Measurements from ENCODE around the gene CYP26B1. TPM values are rescaled to one million over a fixed set of nuclear protein-coding genes. Genes with fewer than 3 reads are reported as not detected.

CYP26B1 gene
- total and polyA plus RNA-seq, 12 donors: 0.88 to 8.3 (median 4.7) TPM

DNA sequence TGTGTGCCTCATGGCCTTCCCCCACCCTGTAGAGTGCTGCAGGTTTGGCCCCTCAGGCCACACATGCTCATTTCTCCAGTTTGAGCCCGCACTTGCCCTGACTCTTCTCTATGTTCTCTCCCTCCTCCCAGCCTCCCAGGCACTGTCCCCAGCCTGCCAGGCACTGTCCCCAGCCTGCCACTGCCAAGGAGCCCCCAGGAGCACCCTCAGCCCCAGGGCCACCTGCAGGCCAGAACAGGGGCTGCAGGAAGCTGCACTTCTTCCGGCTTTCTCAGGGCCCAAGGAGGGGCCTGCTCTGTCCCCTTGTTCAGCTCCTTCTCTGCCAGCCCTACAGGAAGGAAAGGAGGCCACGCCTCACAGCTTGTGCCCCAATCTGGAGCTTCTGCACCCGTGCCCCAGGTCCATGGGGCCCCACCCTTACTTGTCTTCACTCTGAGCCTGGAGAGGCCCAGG is 31.6 kb downstream of the CYP26B1 start:
- Histone ChIP-seq H3K27me3 (peaks cover 0 to 15% (median 0%) of the 10 kb centered on the region in 7 donors), H3K4me3 (no peak overlapping the region), H3K27ac (no peak overlapping the region), H3K36me3 (no peaks in the 10 kb centered on the region), H3K9me3 (no peaks in the 10 kb centered on the region), H3K4me1 (no peaks in the 10 kb centered on the region)
- peak in 2 of 9 donors; percentile 14 to 20 for TF ChIP-seq CTCF (IDR thresholded peaks at IDR 0.05)
- WGBS, 2 donors: 58 to 60% methylated on average over 4 of the region's 4 CpGs
- intact Hi-C loops (cut with DNase I): no loop called here
- ATAC-seq (peak in 1 of 8 donors; percentile 23), DNase-seq (no peak)

- no peak for DNase-seq
- ATAC-seq: peak in 4 of 8 donors; percentile 16 to 68 (median 51)
- intact Hi-C loops (cut with DNase I): no loop called here
- H3K27ac ChIP-seq: no peak overlapping the region
- WGBS, 2 donors: 65 to 70% methylated on average over 18 of the region's 18 CpGs
- no peak for TF ChIP-seq CTCF (IDR thresholded peaks at IDR 0.05)
- no peaks in the 10 kb centered on the region for H3K36me3 ChIP-seq
- peaks cover 0 to 12% (median 0%) of the 10 kb centered on the region in 7 donors for H3K27me3 ChIP-seq
- H3K9me3 ChIP-seq: no peaks in the 10 kb centered on the region
- no peaks in the 10 kb centered on the region for H3K4me1 ChIP-seq
- no peak overlapping the region for H3K4me3 ChIP-seq
Measured at GRCh38 chr2:72115110-72116080, 32.3 kb downstream of the CYP26B1 start.

GRCh38 chr2:72114693-72115051 is 33.0 kb downstream of the CYP26B1 start:
- intact Hi-C loops (cut with DNase I): no loop called here
- no peaks in the 10 kb centered on the region for H3K36me3 ChIP-seq
- ATAC-seq (peak in 1 of 8 donors; percentile 45), DNase-seq (no peak)
- peaks cover 0 to 12% (median 0%) of the 10 kb centered on the region in 7 donors for H3K27me3 ChIP-seq
- H3K4me3 ChIP-seq: no peak overlapping the region
- TF ChIP-seq CTCF (IDR thresholded peaks at IDR 0.05): no peak
- no peaks in the 10 kb centered on the region for H3K9me3 ChIP-seq
- no peak overlapping the region for H3K27ac ChIP-seq
- 95% methylated on average over 11 of the region's 11 CpGs for WGBS, 2 donors
- H3K4me1 ChIP-seq: no peaks in the 10 kb centered on the region

DNA sequence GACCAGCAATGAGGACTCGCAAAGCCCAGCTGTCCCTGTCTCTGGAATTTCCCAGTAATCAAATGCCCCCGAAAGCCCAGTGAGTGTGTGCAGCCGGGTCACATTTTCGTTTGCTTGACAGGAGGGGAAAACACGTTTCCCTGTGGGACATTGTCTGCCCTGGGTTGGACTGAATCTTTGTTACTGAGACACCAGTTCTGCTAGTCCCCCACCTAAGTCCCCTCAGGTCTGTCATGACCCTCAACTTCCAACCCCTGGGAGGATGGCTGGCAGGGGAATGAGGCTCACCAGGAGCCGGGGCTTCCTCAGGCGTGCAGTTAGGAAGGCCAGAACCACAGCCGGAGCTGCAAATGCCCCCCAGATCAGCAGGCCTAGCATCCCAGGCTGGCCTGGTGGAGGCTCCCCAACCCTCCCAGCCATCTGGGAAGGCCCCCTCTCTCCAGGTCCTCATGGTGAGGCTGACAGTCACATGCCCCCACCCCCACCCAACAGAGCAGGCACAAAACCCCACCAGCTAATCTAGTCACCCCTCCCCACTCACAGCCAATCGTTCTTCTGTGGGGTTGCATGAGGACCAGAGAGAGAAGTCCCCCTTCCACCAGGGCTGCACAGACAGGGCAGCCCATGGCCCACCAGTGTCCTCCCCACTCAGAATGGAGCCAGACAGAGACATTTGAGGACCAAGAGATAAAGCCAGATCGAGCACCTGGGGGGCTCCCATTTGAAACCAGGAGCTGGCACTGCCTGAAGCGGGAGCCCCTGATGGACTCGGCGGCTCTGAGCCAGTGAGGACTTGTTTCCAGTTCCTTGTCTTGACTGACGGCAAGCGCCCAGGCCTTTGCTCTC is 33.6 kb downstream of the CYP26B1 start:
- H3K4me3 ChIP-seq: no peak overlapping the region
- H3K4me1 ChIP-seq: no peaks in the 10 kb centered on the region
- no peak for DNase-seq
- peaks cover 0 to 9% (median 0%) of the 10 kb centered on the region in 7 donors for H3K27me3 ChIP-seq
- no peaks in the 10 kb centered on the region for H3K36me3 ChIP-seq
- H3K27ac ChIP-seq: no peak overlapping the region
- peak in 1 of 8 donors; percentile 18 for ATAC-seq
- 83 to 90% methylated on average over 15 of the region's 15 CpGs for WGBS, 2 donors
- no peaks in the 10 kb centered on the region for H3K9me3 ChIP-seq
- intact Hi-C loops (cut with DNase I): no loop called here
- TF ChIP-seq CTCF (IDR thresholded peaks at IDR 0.05): no peak

All from heart right ventricle (tissue), 16 donors.